ENCODE measurements around the gene AVPR2. TPM values are rescaled to one million over a fixed set of nuclear protein-coding genes. Genes with fewer than 3 reads are reported as not detected.

AVPR2 gene
- 1 to 10 TPM in 2 of 3 donors, under 1 TPM in 1; 0.78 to 2.2 (median 1.7) TPM for polyA plus RNA-seq (ENCODE audit: insufficient read length in 3 of 3)
- long read RNA-seq, donor 1, result 0 reads
- long read RNA-seq, donor 2, result 0 reads
- long read RNA-seq, donor 3, partial matches to known transcripts, result 111 of 115 reads
- long read RNA-seq, donor 3, other reads (novel, unspliced or antisense), result 0 of 115 reads
- long read RNA-seq, donor 4, result 0 reads
- long read RNA-seq, donor 5, result 0 reads
- long read RNA-seq, donor 6, result 0 reads
- long read RNA-seq, donor 7, partial matches to known transcripts, result 0 of 2 reads
- long read RNA-seq, donor 7, other reads (novel, unspliced or antisense), result 0 of 2 reads
- long read RNA-seq, donor 8, partial matches to known transcripts, result 0 of 4 reads
- long read RNA-seq, donor 8, other reads (novel, unspliced or antisense), result 0 of 4 reads
- long read RNA-seq, donor 9, partial matches to known transcripts, result 0 of 2 reads
- long read RNA-seq, donor 9, other reads (novel, unspliced or antisense), result 0 of 2 reads
- long read RNA-seq, donor 10, partial matches to known transcripts, result 0 of 3 reads
- long read RNA-seq, donor 10, other reads (novel, unspliced or antisense), result 0 of 3 reads
- long read RNA-seq, donor 11, result 0 reads
- long read RNA-seq, donor 12, partial matches to known transcripts, result 0 of 1 reads
- long read RNA-seq, donor 12, other reads (novel, unspliced or antisense), result 0 of 1 reads
- long read RNA-seq, donor 13, partial matches to known transcripts, result 0 of 3 reads
- long read RNA-seq, donor 13, other reads (novel, unspliced or antisense), result 0 of 3 reads
- long read RNA-seq, donor 14, result 0 reads
- long read RNA-seq, donor 15, result 0 reads
- long read RNA-seq, donor 16, partial matches to known transcripts, result 0 of 4 reads
- long read RNA-seq, donor 16, other reads (novel, unspliced or antisense), result 0 of 4 reads

GRCh38 chrX:153903991-153904957 is at the start of gene AVPR2:
Gene AVPR2 (plus strand): TSS chrX:153904673. CDS start chrX:153905146, 473 bp downstream.
- DNase-seq (ENCODE audit: extremely low read depth in 1 of 11, low read depth in 9 of 11, low spot score in 4 of 11), result no peak

DNA sequence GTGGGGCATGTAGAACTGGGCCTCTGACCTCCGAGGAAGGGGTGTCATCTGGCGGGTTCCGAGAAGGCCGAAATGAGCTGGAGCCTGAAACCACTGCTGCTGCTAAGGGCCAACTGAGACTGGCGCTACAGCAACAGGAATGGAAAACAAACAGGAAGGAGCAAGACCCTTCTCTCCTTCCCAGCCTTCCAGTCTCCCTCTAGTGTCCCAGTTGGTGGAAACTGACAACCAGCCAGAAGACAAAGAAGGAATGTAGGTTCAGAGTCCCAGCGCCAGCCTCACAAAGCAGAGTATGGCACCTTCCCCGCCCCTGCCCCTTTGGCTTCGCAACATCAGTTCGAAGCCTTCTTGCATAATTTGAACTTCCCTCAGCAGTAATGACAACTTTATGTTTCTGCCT is 49.8 kb upstream of the AVPR2 start:
- no peak for DNase-seq (ENCODE audit: extremely low read depth in 1 of 11, low read depth in 9 of 11, low spot score in 4 of 11)

DNA sequence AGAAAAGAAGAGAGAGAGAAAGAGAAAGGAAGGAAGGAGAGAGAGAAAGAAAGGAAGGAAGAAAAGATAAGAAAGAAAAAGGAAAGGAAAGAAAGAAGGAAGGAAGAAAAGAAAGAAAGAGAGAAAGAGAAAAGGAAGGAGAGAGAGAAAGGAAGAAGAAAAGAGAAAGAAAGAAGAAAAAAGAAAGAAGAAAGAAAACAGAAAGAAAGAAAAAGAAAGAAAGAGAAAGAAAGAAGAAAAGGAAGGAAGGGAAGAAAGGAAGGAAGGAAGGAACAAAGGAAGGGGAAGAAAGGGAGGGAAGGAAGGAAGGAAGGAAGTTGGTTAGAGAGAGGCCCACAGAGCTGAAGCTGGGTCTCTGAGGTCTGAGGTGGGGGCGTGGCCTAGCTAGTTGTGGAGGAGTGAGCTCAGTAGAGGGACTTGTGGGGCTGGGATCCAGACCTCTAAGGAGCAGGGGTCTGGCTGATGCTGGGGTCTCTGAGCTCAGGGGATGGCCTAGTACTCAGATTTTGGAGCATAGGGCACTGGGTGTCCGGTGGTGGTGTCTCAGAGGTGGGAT is 47.0 kb upstream of the AVPR2 start:
- no peak for DNase-seq (ENCODE audit: extremely low read depth in 1 of 11, low read depth in 9 of 11, low spot score in 4 of 11)

DNA sequence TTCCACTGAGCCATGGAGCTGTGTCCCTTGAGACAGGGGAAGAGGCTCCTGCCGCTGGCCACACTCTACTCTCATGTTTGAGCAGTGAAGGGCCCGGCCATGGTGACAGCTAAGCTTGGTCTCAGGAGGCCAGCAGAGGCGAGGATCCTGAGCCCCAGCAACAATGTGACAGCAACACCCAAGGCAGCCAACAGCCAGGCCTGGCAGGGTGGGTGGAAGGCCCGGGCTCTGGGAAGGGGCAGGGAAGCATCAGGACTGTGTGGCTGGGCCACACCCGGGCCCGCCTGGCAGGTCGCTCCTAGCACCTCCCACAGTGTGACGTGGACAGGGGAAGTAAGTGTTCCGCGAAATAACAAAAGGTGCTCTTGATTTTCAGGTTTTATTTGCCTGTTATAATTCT is 43.3 kb upstream of the AVPR2 start:
- DNase-seq (ENCODE audit: extremely low read depth in 1 of 11, low read depth in 9 of 11, low spot score in 4 of 11), result no peak

GRCh38 chrX:153861733-153862310 is 42.7 kb upstream of the AVPR2 start:
- no peak for DNase-seq (ENCODE audit: extremely low read depth in 1 of 11, low read depth in 9 of 11, low spot score in 4 of 11)

DNA sequence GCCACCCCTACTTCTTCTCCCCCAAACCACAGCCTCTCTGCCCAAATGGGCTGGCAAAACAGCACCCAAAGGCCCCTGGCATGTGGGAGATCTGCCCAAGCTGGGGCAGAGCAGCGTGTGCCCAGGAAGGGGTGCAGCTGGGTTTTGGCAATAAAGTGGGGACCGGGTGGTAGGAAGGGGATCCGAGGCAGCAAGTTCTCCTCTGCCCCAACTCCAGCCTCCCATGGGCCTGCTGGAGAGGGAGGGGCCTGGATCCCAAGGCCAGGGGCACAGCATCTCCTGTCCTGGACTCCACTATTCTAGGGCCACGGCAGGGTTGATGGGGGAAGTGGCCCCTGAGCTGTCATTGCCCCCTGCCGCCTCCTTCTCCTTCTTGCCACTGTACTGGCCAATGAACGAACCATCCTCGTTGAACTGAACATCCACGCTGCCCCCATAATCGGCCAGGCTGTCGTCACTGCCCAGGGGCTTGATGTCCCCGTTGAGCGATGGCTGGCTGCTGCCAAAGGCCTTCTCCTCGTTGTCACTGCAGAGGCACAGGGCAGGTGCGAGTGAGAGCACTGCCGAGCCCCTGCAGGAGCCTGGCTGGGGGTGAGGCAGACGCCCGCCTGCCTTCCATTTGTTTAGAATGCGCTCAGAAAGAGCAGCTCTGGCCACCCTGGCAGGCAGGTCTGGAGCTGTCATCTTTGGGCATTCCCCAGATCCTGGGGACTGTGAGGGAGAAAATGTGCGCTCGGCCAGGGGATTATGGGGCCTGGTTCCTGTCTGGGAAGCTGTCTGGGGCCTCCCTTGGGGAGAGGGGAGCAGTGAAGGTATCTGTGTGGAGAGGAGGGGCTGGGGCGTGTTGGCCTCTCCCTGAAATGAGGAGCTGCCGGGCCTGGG is 41.9 kb upstream of the AVPR2 start:
- DNase-seq (ENCODE audit: extremely low read depth in 1 of 11, low read depth in 9 of 11, low spot score in 4 of 11), result no peak

- DNase-seq (ENCODE audit: extremely low read depth in 1 of 11, low read depth in 9 of 11, low spot score in 4 of 11), result no peak
Measured at GRCh38 chrX:153863251-153863991, 41.1 kb upstream of the AVPR2 start.

DNA sequence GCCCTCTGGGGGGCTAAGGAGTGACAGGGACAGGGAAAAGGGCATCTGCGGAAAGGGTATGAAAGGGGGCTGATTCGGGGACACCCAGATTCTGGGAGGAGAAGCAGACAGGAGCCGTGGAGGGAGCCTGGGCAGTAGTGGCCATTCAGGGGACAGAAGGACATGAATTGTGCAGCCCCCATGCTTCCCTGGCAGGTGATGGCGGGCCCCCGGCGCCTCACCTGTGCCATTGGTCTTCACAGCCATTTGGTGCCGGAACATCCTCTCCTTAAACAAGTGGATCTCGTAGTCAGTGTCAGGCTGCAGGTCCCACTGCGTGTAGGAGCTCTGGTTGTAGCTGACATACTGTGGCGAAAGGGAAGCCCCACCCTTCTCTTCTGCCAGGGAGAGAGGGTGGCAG is 40.4 kb upstream of the AVPR2 start:
- no peak for DNase-seq (ENCODE audit: extremely low read depth in 1 of 11, low read depth in 9 of 11, low spot score in 4 of 11)

DNA sequence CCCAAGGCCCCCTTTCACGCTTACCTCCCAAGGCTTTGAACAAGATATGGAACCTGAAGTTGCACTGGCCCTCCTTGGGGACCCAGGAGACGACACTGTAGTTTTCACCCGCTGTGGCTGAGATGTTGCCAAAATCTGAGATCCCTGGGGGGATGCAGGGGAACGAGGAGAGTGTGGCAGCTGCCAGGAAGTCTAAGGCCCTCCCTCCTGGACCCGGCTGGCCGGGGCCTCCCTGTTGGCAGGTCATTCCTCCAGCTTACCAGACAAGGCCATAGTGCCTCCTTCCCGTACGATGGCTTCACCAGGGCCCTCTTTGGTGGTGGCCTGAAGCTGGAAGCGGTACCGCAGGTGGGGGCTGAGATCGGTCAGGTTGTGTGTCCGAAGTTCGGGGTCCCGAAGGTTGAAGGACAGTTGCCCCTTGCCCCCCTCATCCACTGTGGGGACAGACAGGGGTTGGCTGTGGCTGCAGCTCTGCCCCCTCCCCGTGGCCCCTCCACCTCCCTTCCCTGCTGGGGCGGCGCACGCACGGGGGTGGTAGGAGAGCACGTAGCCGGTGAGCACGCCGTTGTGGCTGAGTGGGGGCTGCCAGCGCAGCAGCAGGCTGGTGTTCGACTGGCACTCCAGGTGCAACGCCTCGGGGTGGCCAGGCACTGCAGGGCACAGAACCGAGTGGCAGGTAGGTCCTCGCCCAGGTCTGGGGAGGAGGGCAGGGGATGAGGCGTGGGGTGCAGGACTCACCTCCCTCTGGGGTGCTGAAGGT is 39.7 kb upstream of the AVPR2 start:
- no peak for DNase-seq (ENCODE audit: extremely low read depth in 1 of 11, low read depth in 9 of 11, low spot score in 4 of 11)

GRCh38 chrX:153865321-153865580 is 39.2 kb upstream of the AVPR2 start:
- DNase-seq (ENCODE audit: extremely low read depth in 1 of 11, low read depth in 9 of 11, low spot score in 4 of 11), result no peak

GRCh38 chrX:153865685-153866084 is 38.8 kb upstream of the AVPR2 start:
- DNase-seq (ENCODE audit: extremely low read depth in 1 of 11, low read depth in 9 of 11, low spot score in 4 of 11), result no peak

GRCh38 chrX:153866302-153867019 is 38.0 kb upstream of the AVPR2 start:
- DNase-seq (ENCODE audit: extremely low read depth in 1 of 11, low read depth in 9 of 11, low spot score in 4 of 11), result no peak

DNA sequence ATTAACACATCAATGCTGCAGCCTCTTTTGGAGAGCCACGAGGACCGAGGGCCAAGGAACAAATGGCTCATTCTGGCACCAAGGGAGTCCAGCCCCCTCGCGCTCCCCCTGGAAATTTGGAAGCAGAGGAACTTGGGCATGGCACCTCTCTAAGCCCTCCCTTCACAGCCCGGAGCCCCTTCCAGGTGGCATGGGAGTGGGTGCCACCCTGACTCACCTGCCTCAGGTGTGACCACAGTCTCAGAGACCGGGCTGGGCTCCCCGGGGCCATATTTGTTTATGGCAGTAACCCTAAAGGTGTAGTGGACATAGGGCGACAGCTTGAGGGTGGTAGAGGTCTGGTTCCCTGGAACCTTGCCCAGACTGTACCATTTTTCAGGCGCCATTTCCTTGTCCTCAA is 37.3 kb upstream of the AVPR2 start:
- DNase-seq (ENCODE audit: extremely low read depth in 1 of 11, low read depth in 9 of 11, low spot score in 4 of 11), result no peak

- no peak for DNase-seq (ENCODE audit: extremely low read depth in 1 of 11, low read depth in 9 of 11, low spot score in 4 of 11)
Measured at GRCh38 chrX:153867671-153868070, 36.8 kb upstream of the AVPR2 start.

- DNase-seq (ENCODE audit: extremely low read depth in 1 of 11, low read depth in 9 of 11, low spot score in 4 of 11), result no peak
Measured at GRCh38 chrX:153868576-153869472, 35.6 kb upstream of the AVPR2 start.
